HCT116 (cell line): Measurements from ENCODE around the gene GMDS. TPM values are rescaled to one million over a fixed set of nuclear protein-coding genes. Genes with fewer than 3 reads are reported as not detected.

ENCODE experiments used
- ATAC-seq: fragments of 200-7000 bp; cut with Tn5 transposase; 2 replicates; pipeline ENCODE4 v1.9.1; 2020; ENCODE audit warnings: mild to moderate bottlenecking, moderate library complexity
- BruUV-seq: library from RNA; stranded (reverse); fragments of 400-500 nt; replicated peaks from 2 replicates; lab custom pipeline; 2021; lab: Mats Ljungman, UMichigan
- CTCF ChIA-PET: fragments of 300-600 bp; sonication (Branson Sonifier 250); formaldehyde crosslinking; loops from one replicate; lab custom pipeline; 2021; ENCODE audit warnings: antibody characterized with exemption; lab: Charles Lee
- POLR2A ChIA-PET: fragments of 300-600, 350-600 bp; sonication (Branson Sonifier 250); formaldehyde crosslinking; loops from one replicate; lab custom pipeline; 2021; ENCODE audit warnings: antibody characterized with exemption; lab: Charles Lee
- RAD21 ChIA-PET, 2 experiments: fragments of 300-600 bp; sonication (Branson Sonifier 250); formaldehyde crosslinking; loops; one replicate each; lab custom pipeline; 2023; ENCODE audit warnings: low total read pairs in 2 of 2; ENCODE audit not compliant: uncharacterized antibody in 2 of 2, unreplicated experiment in 2 of 2, low non-redundant PET in 1 of 2; lab: Charles Lee
- DNase-seq: peaks from one replicate; pipeline ENCODE4 v3.0.0-alpha.2; 2010; ENCODE audit warnings: low read depth, low spot score
- H2AFZ ChIP-seq: fragments of 200-600 bp; shearing (Covaris generic), sonication (generic); 2 replicates; pipeline ENCODE4 v1.6.1; 2017; ENCODE audit warnings: low read depth, mixed run types, mixed read lengths, antibody characterized with exemption, low read length; ENCODE audit not compliant: poor library complexity, severe bottlenecking
- H3K27ac ChIP-seq: 2 replicates; pipeline ENCODE4 v1.5.1; 2012; ENCODE audit warnings: low read depth, low read length
- H3K27me3 ChIP-seq: fragments of 200-600 bp; sonication (generic); 2 replicates; pipeline ENCODE4 v1.6.1; 2016; ENCODE audit warnings: mixed run types, low read length, mixed read lengths; ENCODE audit not compliant: insufficient read depth
- H3K36me3 ChIP-seq, 2 experiments: fragments of 200-500 bp in 1 of 2; fragments of 200-600 bp in 1 of 2; sonication (Bioruptor generic) in 1 of 2; sonication (generic) in 1 of 2; 2 replicates each; pipeline versions ENCODE4 v1.5.1 to v1.6.1; 2014 to 2016; ENCODE audit warnings: low read length in 2 of 2, inconsistent platforms in 1 of 2, mixed read lengths in 1 of 2, mixed run types in 1 of 2; ENCODE audit not compliant: insufficient read depth in 2 of 2, control insufficient read depth in 1 of 2
- H3K4me1 ChIP-seq, 2 experiments: fragments of 200-600 bp in 1 of 2; sonication (generic) in 1 of 2; 2 replicates each; pipeline versions ENCODE4 v1.5.1 to v1.6.1; 2012 to 2017; ENCODE audit warnings: low read length in 2 of 2, inconsistent platforms in 1 of 2, mild to moderate bottlenecking in 1 of 2, mixed read lengths in 1 of 2, mixed run types in 1 of 2, moderate library complexity in 1 of 2; ENCODE audit not compliant: insufficient read depth in 2 of 2, control insufficient read depth in 1 of 2
- H3K4me2 ChIP-seq: fragments of 200-600 bp; sonication (generic); 2 replicates; pipeline ENCODE4 v1.6.1; 2017; ENCODE audit warnings: mixed run types, low read length, mixed read lengths
- H3K4me3 ChIP-seq, 2 experiments: fragments of 200-600 bp in 1 of 2; sonication (generic) in 1 of 2; replicated peaks in 1 of 2; 2 replicates each; pipeline ENCODE4 v1.5.1; 2011 to 2016; ENCODE audit warnings: low read length in 2 of 2, control low read depth in 1 of 2, low read depth in 1 of 2, mild to moderate bottlenecking in 1 of 2, mixed read lengths in 1 of 2, mixed run types in 1 of 2
- H3K79me2 ChIP-seq: fragments of 200-600 bp; sonication (generic); 2 replicates; pipeline ENCODE4 v1.6.1; 2017; ENCODE audit warnings: mild to moderate bottlenecking, mixed run types, low read length, moderate library complexity, mixed read lengths; ENCODE audit not compliant: insufficient read depth
- H3K9ac ChIP-seq: fragments of 200-600 bp; sonication (generic); 2 replicates; pipeline ENCODE4 v1.6.1; 2016; ENCODE audit warnings: low read length, mixed read lengths
- H3K9me2 ChIP-seq: fragments of 200-600 bp; sonication (generic), shearing (Covaris generic); 2 replicates; pipeline ENCODE4 v1.6.1; 2017; ENCODE audit warnings: mixed run types, mild to moderate bottlenecking, moderate library complexity; ENCODE audit not compliant: insufficient read depth
- H3K9me3 ChIP-seq, 2 experiments: fragments of 200-500 bp in 1 of 2; fragments of 200-600 bp in 1 of 2; sonication (Bioruptor generic) in 1 of 2; sonication (generic) in 1 of 2; 2 replicates each; pipeline ENCODE4 v1.6.1; 2014 to 2017; ENCODE audit warnings: low read length in 2 of 2, mixed read lengths in 2 of 2, inconsistent platforms in 1 of 2, low read depth in 1 of 2, mild to moderate bottlenecking in 1 of 2, mixed run types in 1 of 2, moderate library complexity in 1 of 2; ENCODE audit not compliant: control insufficient read depth in 1 of 2, insufficient read depth in 1 of 2
- H4K20me1 ChIP-seq: fragments of 200-600 bp; sonication (generic), shearing (Covaris generic); 2 replicates; pipeline ENCODE4 v1.6.1; 2017; ENCODE audit warnings: mixed run types, mild to moderate bottlenecking, moderate library complexity; ENCODE audit not compliant: insufficient read depth
- CEBPB ChIP-seq: IDR thresholded peaks from 2 replicates; pipeline ENCODE4 v1.6.1; 2012; ENCODE audit warnings: low read depth
- EZH2 ChIP-seq: fragments of 200-600 bp; sonication (generic); IDR thresholded peaks from 2 replicates; pipeline ENCODE4 v1.6.1; 2017; ENCODE audit warnings: antibody characterized with exemption, mixed run types
- FOSL1 ChIP-seq: IDR thresholded peaks from 2 replicates; pipeline ENCODE4 v1.6.1; 2012; ENCODE audit warnings: low read depth
- POLR2A ChIP-seq: IDR thresholded peaks from 2 replicates; pipeline ENCODE4 v1.7.0; 2011; ENCODE audit warnings: borderline replicate concordance; ENCODE audit not compliant: insufficient read depth, insufficient read length; ENCODE audit errors: extremely low read depth
- SIN3A ChIP-seq: IDR thresholded peaks from 2 replicates; pipeline ENCODE4 v1.6.1; 2012; ENCODE audit warnings: low read depth
- TCF7L2 ChIP-seq: IDR thresholded peaks from 2 replicates; pipeline ENCODE4 v1.7.0; 2011; ENCODE audit warnings: borderline replicate concordance, inconsistent platforms; ENCODE audit not compliant: insufficient read depth, insufficient read length; ENCODE audit errors: extremely low read depth
- intact Hi-C: fragments of 100-400 bp; cut with micrococcal nuclease; formaldehyde crosslinking; loops from 2 replicates; pipeline ENCODE4 v1.10.0; 2022
- total RNA-seq: library from RNA; stranded (reverse); gene quantifications from one replicate; pipeline ENCODE4 v1.2.1, GENCODE V29; 2021; ENCODE audit not compliant: unreplicated experiment
- TF ChIP-seq, protein P1 (sequence below): IDR thresholded peaks from 2 replicates; pipeline ENCODE4 v1.6.1; 2012
- TF ChIP-seq, protein P2 (sequence below): IDR thresholded peaks from 2 replicates; pipeline ENCODE4 v1.6.1; 2012; ENCODE audit warnings: low read depth
- TF ChIP-seq, protein P3 (sequence below): IDR thresholded peaks from 2 replicates; pipeline ENCODE4 v1.6.1; 2011; ENCODE audit warnings: mild to moderate bottlenecking, low read length, moderate library complexity; ENCODE audit not compliant: insufficient replicate concordance; ENCODE audit errors: extremely low read depth

Gene GMDS
- total RNA-seq, 1 experiment from 2014 or later = 34.4 TPM

DNA sequence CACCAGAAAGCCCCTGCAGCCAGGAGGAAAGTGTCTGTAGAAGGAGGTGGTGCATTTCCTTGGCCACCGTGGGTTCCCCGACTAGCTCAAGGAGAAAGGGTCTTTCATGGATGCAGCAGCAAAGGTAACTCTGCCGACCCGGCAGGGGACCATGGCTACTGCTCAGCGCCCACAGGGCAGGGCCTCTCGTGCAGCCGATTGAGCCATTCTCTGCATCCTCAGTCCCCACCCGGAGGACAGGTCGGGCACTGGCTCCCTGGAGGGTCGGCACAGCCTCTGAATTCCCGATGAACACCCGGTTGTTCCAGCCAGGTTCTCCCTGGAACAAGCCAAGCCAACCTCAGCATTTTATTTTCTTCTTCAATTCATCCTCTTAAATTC lies 659.7 kb downstream of the GMDS start:
- ChIA-PET RAD21 (no interaction called here), CTCF (interaction anchor here (1.8 kb wide), 1 partner anchor 768 kb away, joined by 4 read pairs; no protein-coding TSS in a partner anchor)
- no peaks in the 10 kb centered on the region for H4K20me1 ChIP-seq

DNA sequence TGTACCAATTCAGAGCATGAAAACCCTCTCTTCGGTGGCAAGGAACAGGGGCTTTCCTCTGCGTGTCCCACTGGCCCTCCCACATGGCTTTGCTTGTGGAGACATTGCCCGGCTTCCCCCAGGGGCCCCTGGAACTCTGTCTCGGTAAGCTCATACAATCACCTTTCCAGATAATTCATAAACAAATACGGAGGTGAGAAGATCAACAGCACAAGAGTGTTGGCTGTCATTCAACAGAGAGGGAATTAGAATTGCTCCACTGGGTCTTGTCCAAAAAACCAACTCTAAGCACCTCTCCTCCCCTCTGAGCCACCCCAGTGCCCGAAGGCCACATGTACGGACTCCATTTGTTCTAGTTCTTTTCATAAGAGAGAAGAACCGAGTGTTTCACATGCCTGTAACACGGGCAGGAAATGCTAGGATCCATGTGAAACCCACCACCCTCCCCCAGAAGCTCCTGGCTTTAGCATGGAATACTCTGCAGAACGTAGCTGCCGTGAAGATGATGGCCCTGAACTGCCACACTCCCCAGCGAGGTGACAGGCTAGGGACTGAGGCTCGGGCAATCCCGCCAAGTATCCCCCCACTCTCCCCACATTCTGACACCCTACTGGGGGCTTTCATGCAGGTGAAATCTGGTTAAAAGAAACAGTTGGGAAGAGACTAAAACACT lies 660.3 kb downstream of the GMDS start:
- Histone ChIP-seq H3K9me2 (no peaks in the 10 kb centered on the region), H3K9me3 (no peaks in the 10 kb centered on the region), H3K4me3 (no peak overlapping the region), H4K20me1 (no peaks in the 10 kb centered on the region), H3K27ac (no peak overlapping the region), H3K4me1 (no peaks in the 10 kb centered on the region), H2AFZ (no peak overlapping the region), H3K36me3 (no peaks in the 10 kb centered on the region), H3K79me2 (no peaks in the 10 kb centered on the region), H3K4me2 (no peak overlapping the region), H3K27me3 (no peaks in the 10 kb centered on the region), H3K9ac (no peak overlapping the region)
- ChIA-PET RAD21 (no interaction called here), POLR2A (no interaction called here), CTCF (interaction anchor here (1.8 kb wide), 1 partner anchor 769 kb away, joined by 4 read pairs; no protein-coding TSS in a partner anchor)
- no peak for ATAC-seq
- no peak for TF ChIP-seq SIN3A
- TF ChIP-seq, protein P1, sequence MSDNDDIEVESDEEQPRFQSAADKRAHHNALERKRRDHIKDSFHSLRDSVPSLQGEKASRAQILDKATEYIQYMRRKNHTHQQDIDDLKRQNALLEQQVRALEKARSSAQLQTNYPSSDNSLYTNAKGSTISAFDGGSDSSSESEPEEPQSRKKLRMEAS = no peak
- TF ChIP-seq CEBPB = no peak
- TF ChIP-seq, protein P2, sequence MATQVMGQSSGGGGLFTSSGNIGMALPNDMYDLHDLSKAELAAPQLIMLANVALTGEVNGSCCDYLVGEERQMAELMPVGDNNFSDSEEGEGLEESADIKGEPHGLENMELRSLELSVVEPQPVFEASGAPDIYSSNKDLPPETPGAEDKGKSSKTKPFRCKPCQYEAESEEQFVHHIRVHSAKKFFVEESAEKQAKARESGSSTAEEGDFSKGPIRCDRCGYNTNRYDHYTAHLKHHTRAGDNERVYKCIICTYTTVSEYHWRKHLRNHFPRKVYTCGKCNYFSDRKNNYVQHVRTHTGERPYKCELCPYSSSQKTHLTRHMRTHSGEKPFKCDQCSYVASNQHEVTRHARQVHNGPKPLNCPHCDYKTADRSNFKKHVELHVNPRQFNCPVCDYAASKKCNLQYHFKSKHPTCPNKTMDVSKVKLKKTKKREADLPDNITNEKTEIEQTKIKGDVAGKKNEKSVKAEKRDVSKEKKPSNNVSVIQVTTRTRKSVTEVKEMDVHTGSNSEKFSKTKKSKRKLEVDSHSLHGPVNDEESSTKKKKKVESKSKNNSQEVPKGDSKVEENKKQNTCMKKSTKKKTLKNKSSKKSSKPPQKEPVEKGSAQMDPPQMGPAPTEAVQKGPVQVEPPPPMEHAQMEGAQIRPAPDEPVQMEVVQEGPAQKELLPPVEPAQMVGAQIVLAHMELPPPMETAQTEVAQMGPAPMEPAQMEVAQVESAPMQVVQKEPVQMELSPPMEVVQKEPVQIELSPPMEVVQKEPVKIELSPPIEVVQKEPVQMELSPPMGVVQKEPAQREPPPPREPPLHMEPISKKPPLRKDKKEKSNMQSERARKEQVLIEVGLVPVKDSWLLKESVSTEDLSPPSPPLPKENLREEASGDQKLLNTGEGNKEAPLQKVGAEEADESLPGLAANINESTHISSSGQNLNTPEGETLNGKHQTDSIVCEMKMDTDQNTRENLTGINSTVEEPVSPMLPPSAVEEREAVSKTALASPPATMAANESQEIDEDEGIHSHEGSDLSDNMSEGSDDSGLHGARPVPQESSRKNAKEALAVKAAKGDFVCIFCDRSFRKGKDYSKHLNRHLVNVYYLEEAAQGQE = no peak
- no TSS peak for BruUV-seq
- intact Hi-C loops = no loop called here
- DNase-seq = no peak

More for the DNA sequence above, 659.7 kb downstream of the GMDS start:
- 0 out of 2 replicates have a peak, but pooled peaks cover 2% of the 10 kb centered on the region for H3K27me3 ChIP-seq
- H3K4me3 ChIP-seq = no peak overlapping the region
- no peak for ATAC-seq
- H3K9ac ChIP-seq = no peak overlapping the region
- no peak overlapping the region for H3K4me2 ChIP-seq
- no peak for TF ChIP-seq TCF7L2
- no peak for TF ChIP-seq POLR2A
- TF ChIP-seq EZH2 = no peak
- TF ChIP-seq, protein P3, sequence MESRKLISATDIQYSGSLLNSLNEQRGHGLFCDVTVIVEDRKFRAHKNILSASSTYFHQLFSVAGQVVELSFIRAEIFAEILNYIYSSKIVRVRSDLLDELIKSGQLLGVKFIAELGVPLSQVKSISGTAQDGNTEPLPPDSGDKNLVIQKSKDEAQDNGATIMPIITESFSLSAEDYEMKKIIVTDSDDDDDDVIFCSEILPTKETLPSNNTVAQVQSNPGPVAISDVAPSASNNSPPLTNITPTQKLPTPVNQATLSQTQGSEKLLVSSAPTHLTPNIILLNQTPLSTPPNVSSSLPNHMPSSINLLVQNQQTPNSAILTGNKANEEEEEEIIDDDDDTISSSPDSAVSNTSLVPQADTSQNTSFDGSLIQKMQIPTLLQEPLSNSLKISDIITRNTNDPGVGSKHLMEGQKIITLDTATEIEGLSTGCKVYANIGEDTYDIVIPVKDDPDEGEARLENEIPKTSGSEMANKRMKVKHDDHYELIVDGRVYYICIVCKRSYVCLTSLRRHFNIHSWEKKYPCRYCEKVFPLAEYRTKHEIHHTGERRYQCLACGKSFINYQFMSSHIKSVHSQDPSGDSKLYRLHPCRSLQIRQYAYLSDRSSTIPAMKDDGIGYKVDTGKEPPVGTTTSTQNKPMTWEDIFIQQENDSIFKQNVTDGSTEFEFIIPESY = no peak
- TF ChIP-seq FOSL1 = no peak
- H3K79me2 ChIP-seq = no peaks in the 10 kb centered on the region
- H2AFZ ChIP-seq = no peak overlapping the region
- no peak overlapping the region for H3K27ac ChIP-seq
- BruUV-seq = no TSS peak
- intact Hi-C loops = no loop called here
- H3K9me3 ChIP-seq = no peaks in the 10 kb centered on the region
- H3K9me2 ChIP-seq = no peaks in the 10 kb centered on the region
- H3K4me1 ChIP-seq = no peaks in the 10 kb centered on the region
- DNase-seq = no peak
- POLR2A ChIA-PET = no interaction called here
- H3K36me3 ChIP-seq = no peaks in the 10 kb centered on the region
